Measurements from ENCODE around the gene SYNDIG1. TPM values are rescaled to one million over a fixed set of nuclear protein-coding genes. Genes with fewer than 3 reads are reported as not detected.

SYNDIG1 gene
- total RNA-seq, 1 experiment from 2014 or later: not detected

DNA sequence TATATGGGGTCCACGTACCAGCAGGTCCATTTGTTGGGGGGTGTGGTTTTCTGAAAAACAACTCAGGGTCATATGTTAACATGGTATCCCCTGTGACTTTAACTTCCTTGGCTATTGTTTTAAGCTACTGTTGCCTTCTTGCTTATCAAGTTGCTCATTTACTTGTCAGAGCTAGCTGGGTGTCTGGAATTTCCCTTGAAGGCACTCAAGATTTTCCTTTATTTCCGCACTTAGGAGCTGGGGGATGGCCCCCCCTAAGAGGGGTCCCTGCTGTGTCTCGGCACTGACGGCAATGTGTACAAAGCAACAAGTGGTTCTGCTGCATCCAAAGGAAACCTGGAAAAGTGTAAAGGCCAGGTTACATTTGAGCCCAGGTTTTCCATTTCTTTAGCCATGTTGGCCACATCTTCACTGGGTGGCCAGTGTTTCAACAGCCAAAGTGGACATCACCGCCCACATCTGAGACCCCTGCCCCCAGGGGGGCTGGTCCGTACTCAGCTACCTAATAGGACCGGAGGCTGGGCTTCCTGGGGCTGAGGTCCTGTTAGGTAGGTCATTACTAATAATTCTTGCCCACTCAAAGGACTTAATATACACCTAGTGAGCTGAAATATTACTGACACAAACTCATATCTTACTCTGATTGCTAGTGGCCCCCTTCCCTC, 24.8 kb upstream of the SYNDIG1 start:
- H3K36me3 ChIP-seq (ENCODE audit: low read depth, low read length): no peaks in the 10 kb centered on the region
- BruUV-seq (replicated peaks): no TSS peak

DNA sequence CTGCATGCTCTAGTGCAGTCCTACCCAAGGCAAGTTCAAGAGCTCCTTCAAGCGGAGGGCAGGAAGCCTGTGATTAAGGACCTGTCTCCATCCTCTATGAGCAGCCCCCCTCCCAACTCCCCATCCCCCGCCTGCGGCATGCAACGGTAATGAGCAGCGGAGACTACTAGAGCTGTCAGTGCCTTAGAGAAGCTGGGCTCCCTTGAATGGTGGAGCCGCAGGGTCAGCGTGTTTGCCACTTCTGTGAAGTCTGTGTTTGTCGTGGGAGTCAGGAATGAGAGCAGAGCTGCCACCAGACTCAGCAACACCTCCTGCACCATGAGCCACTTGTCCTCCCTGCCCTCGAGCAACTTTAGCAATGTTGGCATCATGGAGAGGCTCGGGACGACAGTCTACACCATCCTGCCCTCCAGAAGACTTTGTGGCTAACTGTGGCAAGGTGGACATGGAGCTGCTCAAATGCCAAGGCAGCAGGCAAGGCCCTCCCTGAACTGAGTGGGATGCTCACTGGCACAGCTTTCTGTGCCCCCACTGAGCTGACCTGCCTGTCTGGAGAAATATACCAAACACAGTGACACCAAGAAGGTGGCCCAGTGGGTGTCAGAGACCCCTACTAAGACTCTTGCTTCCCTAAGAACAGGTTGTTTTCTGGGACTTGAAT, 23.8 kb upstream of the SYNDIG1 start:
- no peak overlapping the region for H2AFZ ChIP-seq (ENCODE audit: low read length)
- no peak overlapping the region for H3K4me3 ChIP-seq (ENCODE audit: low read length)
- TF ChIP-seq EZH2 (IDR thresholded peaks at IDR 0.05; ENCODE audit: low read length, unreplicated experiment) (no peak), EZH2phosphoT487 (IDR thresholded peaks at IDR 0.05; ENCODE audit: borderline replicate concordance, low read length) (no peak)
- TF ChIP-seq, protein P1, sequence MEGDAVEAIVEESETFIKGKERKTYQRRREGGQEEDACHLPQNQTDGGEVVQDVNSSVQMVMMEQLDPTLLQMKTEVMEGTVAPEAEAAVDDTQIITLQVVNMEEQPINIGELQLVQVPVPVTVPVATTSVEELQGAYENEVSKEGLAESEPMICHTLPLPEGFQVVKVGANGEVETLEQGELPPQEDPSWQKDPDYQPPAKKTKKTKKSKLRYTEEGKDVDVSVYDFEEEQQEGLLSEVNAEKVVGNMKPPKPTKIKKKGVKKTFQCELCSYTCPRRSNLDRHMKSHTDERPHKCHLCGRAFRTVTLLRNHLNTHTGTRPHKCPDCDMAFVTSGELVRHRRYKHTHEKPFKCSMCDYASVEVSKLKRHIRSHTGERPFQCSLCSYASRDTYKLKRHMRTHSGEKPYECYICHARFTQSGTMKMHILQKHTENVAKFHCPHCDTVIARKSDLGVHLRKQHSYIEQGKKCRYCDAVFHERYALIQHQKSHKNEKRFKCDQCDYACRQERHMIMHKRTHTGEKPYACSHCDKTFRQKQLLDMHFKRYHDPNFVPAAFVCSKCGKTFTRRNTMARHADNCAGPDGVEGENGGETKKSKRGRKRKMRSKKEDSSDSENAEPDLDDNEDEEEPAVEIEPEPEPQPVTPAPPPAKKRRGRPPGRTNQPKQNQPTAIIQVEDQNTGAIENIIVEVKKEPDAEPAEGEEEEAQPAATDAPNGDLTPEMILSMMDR (conservative IDR thresholded peaks at IDR 0.05; ENCODE audit: low read depth, low read length): no peak
- no peak for ATAC-seq
- no peaks in the 10 kb centered on the region for H4K20me1 ChIP-seq (ENCODE audit: low read length)
- no peak for DNase-seq
- no peak overlapping the region for H3K4me2 ChIP-seq (ENCODE audit: low read length)
- no peaks in the 10 kb centered on the region for H3K4me1 ChIP-seq (ENCODE audit: insufficient read depth, low read length)
- no TSS peak for BruUV-seq (replicated peaks)
- no peaks in the 10 kb centered on the region for H3K9me2 ChIP-seq (replicated peaks; ENCODE audit: low read length)
- H3K36me3 ChIP-seq (ENCODE audit: low read depth, low read length): no peaks in the 10 kb centered on the region
- H3K27ac ChIP-seq (ENCODE audit: low read length): no peak overlapping the region
- H3K27me3 ChIP-seq (ENCODE audit: low read length): peaks cover 92% of the 10 kb centered on the region
- no peaks in the 10 kb centered on the region for H3F3A ChIP-seq (ENCODE audit: low read length, unreplicated experiment)
- intact Hi-C loops (cut with micrococcal nuclease): no loop called here
- ChIA-PET POLR2A (ENCODE audit: unreplicated experiment) (no interaction called here), CTCF (no interaction called here)
- no peaks in the 10 kb centered on the region for H3K79me2 ChIP-seq (ENCODE audit: low read length)
- H3K9ac ChIP-seq (ENCODE audit: low read length): no peak overlapping the region
- no peaks in the 10 kb centered on the region for H3K9me3 ChIP-seq (ENCODE audit: low read length)

More for the DNA sequence above, 24.8 kb upstream of the SYNDIG1 start:
- Histone ChIP-seq H3K4me2 (ENCODE audit: low read length) (no peak overlapping the region), H3K27me3 (ENCODE audit: low read length) (peaks cover 86% of the 10 kb centered on the region), H4K20me1 (ENCODE audit: low read length) (no peaks in the 10 kb centered on the region), H2AFZ (ENCODE audit: low read length) (no peak overlapping the region), H3K27ac (ENCODE audit: low read length) (no peak overlapping the region), H3K9me2 (replicated peaks; ENCODE audit: low read length) (no peaks in the 10 kb centered on the region), H3K4me3 (ENCODE audit: low read length) (no peak overlapping the region), H3K9me3 (ENCODE audit: low read length) (no peaks in the 10 kb centered on the region), H3K9ac (ENCODE audit: low read length) (no peak overlapping the region), H3K79me2 (ENCODE audit: low read length) (no peaks in the 10 kb centered on the region), H3K4me1 (ENCODE audit: insufficient read depth, low read length) (no peaks in the 10 kb centered on the region), H3F3A (ENCODE audit: low read length, unreplicated experiment) (no peaks in the 10 kb centered on the region)
- no peak for DNase-seq
- no peak for ATAC-seq
- intact Hi-C loops (cut with micrococcal nuclease): no loop called here
- TF ChIP-seq EZH2 (IDR thresholded peaks at IDR 0.05; ENCODE audit: low read length, unreplicated experiment) (no peak), EZH2phosphoT487 (IDR thresholded peaks at IDR 0.05; ENCODE audit: borderline replicate concordance, low read length) (no peak)
- TF ChIP-seq, protein P1 (conservative IDR thresholded peaks at IDR 0.05; ENCODE audit: low read depth, low read length): no peak
- ChIA-PET CTCF (no interaction called here), POLR2A (ENCODE audit: unreplicated experiment) (no interaction called here)

DNA sequence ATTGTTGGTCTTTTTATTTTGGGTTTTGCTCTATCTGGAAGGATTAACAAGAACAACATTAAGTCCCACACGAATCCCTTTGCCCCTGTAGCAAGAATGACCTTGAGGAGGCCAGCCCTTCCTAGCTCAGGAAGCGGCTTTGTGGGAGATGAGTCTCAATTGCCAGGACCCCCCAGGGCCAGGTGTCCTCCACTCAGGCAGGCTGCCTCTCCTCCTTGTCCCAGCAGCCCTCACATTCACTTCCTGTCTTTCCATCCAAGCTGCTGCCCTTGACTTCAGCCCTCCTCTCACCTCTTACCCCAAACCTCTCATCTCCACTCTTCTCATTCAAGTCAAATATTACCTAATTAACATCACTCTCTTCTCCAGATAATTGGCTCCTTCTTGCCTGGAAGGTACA, 22.6 kb upstream of the SYNDIG1 start:
- Histone ChIP-seq H4K20me1 (ENCODE audit: low read length) (no peaks in the 10 kb centered on the region), H3K36me3 (ENCODE audit: low read depth, low read length) (no peaks in the 10 kb centered on the region), H3K79me2 (ENCODE audit: low read length) (no peaks in the 10 kb centered on the region), H3K4me1 (ENCODE audit: insufficient read depth, low read length) (no peaks in the 10 kb centered on the region), H3K27me3 (ENCODE audit: low read length) (peaks cover 97% of the 10 kb centered on the region), H3K9me2 (replicated peaks; ENCODE audit: low read length) (no peaks in the 10 kb centered on the region), H3K9ac (ENCODE audit: low read length) (no peak overlapping the region), H2AFZ (ENCODE audit: low read length) (no peak overlapping the region), H3K9me3 (ENCODE audit: low read length) (no peaks in the 10 kb centered on the region), H3K4me2 (ENCODE audit: low read length) (no peak overlapping the region), H3F3A (ENCODE audit: low read length, unreplicated experiment) (no peaks in the 10 kb centered on the region), H3K4me3 (ENCODE audit: low read length) (no peak overlapping the region), H3K27ac (ENCODE audit: low read length) (no peak overlapping the region)
- ChIA-PET CTCF (no interaction called here), POLR2A (ENCODE audit: unreplicated experiment) (no interaction called here)
- no peak for ATAC-seq
- no peak for DNase-seq
- no TSS peak for BruUV-seq (replicated peaks)
- intact Hi-C loops (cut with micrococcal nuclease): no loop called here
- TF ChIP-seq, protein P1 (conservative IDR thresholded peaks at IDR 0.05; ENCODE audit: low read depth, low read length): no peak
- TF ChIP-seq EZH2 (IDR thresholded peaks at IDR 0.05; ENCODE audit: low read length, unreplicated experiment) (no peak), EZH2phosphoT487 (IDR thresholded peaks at IDR 0.05; ENCODE audit: borderline replicate concordance, low read length) (no peak)

Measured in PC-3 (cell line).